CD4-positive, alpha-beta T cell treated with Interleukin-2 at 100 ng/mL for 4 hours (primary cell): ENCODE measurements around the gene AARS1.
"Not testable (repeated sequence)": the region's sequence is repeated elsewhere in the genome, so short reads cannot be mapped to it uniquely, and the experiment has no call there.

ENCODE experiments used
- DNase-seq: peaks from one replicate; pipeline ENCODE4 v3.0.0-alpha.2; 2020; ENCODE audit warnings: low spot score

The AARS1 gene

DNA sequence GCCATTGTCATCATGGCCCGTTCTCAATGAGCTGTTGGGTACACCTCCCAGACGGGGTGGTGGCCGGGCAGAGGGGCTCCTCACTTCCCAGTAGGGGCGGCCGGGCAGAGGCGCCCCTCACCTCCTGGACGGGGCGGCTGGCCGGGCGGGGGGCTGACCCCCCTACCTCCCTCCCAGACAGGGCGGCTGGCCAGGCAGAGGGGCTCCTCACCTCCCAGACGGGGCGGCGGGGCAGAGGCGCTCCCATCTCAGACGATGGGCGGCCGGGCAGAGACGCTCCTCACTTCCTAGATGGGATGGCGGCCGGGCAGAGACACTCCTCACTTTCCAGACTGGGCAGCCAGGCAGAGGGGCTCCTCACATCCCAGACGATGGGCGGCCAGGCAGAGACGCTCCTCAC is 64.7 kb downstream of the AARS1 start:
- DNase-seq = not testable (repeated sequence)

DNA sequence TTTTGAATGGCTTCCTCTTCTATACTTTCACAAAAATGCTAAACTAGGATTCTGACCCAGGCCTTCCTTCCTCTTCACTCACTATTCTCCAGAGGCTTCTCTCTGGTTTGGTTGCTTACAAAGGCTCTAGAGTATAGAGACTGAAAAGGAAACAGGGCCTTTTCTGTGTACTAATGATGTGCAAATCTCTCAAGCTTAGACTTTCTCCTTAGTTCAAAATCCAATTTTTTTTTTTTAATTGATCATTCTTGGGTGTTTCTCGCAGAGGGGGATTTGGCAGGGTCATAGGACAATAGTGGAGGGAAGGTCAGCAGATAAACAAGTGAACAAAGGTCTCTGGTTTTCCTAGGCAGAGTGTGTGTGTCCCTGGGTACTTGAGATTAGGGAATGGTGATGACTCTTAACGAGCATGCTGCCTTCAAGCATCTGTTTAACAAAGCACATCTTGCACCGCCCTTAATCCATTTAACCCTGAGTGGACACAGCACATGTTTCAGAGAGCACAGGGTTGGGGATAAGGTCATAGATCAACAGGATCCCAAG is 65.3 kb downstream of the AARS1 start:
- not testable (repeated sequence) for DNase-seq

DNA sequence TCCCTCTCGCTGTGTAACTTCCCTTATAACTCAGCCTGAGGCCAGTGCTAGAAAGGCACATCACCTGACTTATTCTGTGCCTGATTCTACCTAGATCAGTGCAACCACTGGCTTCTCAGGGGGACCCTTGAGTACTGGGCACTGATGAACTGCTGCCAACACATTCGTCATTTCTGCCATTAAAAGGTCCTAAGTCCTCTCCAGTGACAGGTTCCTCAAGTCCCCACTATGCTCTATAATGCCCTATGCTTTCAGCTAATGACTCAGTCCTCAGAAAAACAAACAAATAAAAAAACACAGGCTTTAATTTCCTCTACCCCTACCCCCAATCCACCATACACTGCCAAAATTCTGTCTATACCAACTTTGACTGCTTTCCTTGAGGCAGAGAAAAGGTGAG is 66.1 kb downstream of the AARS1 start:
- not testable (repeated sequence) for DNase-seq

DNA sequence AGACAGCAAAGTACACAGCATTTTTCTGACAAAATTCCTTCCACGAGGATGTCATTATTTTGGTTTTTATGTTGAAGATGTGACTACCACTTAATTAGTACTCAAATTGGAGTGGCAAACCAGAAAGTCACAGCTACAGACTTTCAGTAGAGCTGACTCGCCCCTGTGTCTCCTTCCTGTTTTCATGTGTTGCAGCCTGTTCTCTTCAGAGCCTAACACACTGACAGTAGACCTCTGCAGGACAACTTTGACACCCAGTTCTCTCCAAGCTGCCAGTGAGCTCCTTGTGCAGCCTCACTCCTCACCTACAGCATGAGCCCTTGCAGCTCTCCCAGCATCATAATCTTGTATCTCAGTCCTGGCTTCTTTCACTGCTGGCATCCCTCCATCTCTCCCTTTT is 66.7 kb downstream of the AARS1 start:
- DNase-seq = not testable (repeated sequence)

DNA sequence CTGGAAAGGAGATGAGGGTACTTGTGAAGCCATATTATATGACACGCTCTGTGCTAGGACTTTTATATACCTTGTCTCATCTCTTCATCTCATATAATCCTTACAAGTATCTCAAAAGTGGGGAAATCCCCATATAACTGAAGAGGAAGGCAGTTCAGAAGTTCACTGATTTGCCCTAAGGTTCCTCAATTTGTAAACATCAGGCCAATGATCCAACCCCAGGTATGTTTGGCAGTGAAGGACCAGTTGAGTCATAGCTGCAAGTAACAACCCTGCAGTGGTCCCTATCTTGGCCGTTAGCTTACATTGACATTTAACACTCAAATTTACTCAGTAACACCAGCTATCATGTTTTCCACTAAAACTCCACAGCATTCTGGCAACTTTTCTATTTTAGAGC is 70.7 kb downstream of the AARS1 start:
- not testable (repeated sequence) for DNase-seq

DNA sequence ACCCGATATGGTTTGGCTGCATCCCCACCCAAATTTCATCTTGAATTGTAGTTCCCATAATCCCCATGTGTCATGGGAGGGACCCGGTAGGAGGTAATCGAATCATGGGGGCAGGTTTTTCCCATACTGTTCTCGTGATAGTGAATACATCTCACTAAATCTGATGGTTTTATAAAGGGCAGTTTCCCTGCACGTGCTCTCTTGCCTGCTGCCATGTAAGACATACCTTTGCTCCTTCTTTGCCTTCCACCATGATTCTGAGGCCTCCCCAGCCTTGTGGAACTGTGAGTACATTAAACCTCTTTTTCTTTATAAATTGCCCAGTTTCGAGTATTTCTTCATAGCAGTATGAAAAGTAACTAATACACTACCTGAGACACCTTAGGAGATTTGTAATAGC is 82.9 kb downstream of the AARS1 start:
- not testable (repeated sequence) for DNase-seq

DNA sequence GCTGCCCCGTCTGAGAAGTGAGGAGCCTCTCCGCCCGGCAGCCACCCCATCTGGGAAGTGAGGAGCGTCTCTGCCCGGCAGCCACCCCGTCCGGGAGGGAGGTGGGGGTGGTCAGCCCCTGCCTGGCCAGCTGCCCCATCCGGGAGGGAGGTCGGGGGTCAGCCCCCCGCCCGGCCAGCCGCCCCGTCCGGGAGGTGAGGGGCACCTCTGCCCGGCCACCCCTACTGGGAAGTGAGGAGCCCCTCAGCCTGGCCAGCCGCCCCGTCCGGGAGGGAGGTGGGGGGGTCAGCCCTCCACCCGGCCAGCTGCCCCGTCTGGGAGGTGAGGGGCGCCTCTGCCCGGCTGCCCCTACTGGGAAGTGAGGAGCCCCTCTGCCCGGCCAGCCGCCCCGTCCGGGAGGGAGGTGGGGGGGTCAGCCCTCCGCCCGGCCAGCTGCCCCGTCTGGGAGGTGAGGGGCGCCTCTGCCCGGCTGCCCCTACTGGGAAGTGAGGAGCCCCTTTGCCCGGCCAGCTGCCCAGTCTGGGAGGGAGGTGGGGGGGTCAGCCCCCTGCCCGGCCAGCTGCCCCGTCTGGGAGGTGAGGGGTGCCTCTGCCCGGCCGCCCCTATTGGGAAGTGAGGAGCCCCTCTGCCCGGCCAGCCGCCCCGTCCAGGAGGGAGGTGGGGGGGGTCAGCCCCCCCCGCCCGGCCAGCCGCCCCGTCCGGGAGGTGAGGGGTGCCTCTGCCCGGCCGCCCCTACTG is 84.5 kb downstream of the AARS1 start:
- DNase-seq = not testable (repeated sequence)

DNA sequence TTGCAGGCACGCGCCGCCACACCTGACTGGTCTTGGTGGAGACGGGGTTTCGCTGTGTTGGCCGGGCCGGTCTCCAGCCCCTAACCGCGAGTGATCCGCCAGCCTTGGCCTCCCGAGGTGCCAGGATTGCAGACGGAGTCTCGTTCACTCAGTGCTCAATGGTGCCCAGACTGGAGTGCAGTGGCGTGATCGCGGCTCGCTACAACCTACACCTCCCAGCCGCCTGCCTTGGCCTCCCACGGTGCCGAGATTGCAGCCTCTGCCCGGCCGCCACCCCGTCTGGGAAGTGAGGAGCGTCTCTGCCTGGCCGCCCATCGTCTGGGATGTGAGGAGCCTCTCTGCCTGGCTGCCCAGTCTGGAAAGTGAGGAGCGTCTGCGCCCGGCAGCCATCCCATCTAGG is 85.3 kb downstream of the AARS1 start:
- not testable (repeated sequence) for DNase-seq

DNA sequence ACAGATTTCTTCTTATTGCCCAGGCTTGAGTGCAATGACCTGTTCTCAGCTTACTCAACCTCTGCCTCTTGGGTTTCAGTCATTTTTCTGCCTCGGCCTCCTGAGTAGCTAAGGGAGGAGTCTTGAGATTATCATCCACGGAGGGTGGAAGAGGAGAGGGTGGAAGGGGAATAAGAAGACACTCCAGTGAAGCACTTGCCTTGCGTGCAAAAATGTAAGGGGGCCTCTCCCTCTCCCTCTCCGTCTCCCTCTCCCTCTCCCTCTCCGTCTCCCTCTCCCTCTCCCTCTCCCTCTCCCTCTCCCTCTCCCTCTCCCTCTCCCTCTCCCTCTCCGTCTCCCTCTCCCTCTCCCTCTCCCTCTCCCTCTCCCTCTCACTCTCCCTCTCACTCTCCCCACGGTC is 85.8 kb downstream of the AARS1 start:
- not testable (repeated sequence) for DNase-seq
